Measurements from ENCODE around the gene MISFA.

The MISFA gene

GRCh38 chr11:18594999-18595749 is 4.4 kb upstream of the MISFA start:
- no peak for ATAC-seq
- TF ChIP-seq ISL1 (CRISPR knock-in tag; IDR thresholded peaks at IDR 0.05) (no peak), BACH2 (CRISPR knock-in tag; IDR thresholded peaks at IDR 0.05; ENCODE audit: borderline replicate concordance) (no peak), ESRRG (CRISPR knock-in tag; IDR thresholded peaks at IDR 0.05) (no peak), SNAI2 (CRISPR knock-in tag; IDR thresholded peaks at IDR 0.05) (no peak), ZNF70 (CRISPR knock-in tag; IDR thresholded peaks at IDR 0.05) (no peak), GLIS3 (CRISPR knock-in tag; IDR thresholded peaks at IDR 0.05) (no peak), ZNF565 (CRISPR knock-in tag; conservative IDR thresholded peaks at IDR 0.05; ENCODE audit: low read depth) (no peak), ZNF8 (CRISPR knock-in tag; IDR thresholded peaks at IDR 0.05) (no peak), TSHZ2 (CRISPR knock-in tag; IDR thresholded peaks at IDR 0.05) (no peak), CREB5 (CRISPR knock-in tag; IDR thresholded peaks at IDR 0.05; ENCODE audit: low read depth) (no peak), PATZ1 (CRISPR knock-in tag; IDR thresholded peaks at IDR 0.05; ENCODE audit: borderline replicate concordance) (no peak), CSRNP3 (CRISPR knock-in tag; IDR thresholded peaks at IDR 0.05) (no peak), PPARA (CRISPR knock-in tag; IDR thresholded peaks at IDR 0.05; ENCODE audit: borderline replicate concordance) (no peak), ZFP30 (CRISPR knock-in tag; IDR thresholded peaks at IDR 0.05) (no peak), ARNTL (CRISPR knock-in tag; IDR thresholded peaks at IDR 0.05; ENCODE audit: borderline replicate concordance, low read depth) (no peak), TOX (CRISPR knock-in tag; IDR thresholded peaks at IDR 0.05; ENCODE audit: borderline replicate concordance) (no peak), TCF4 (CRISPR knock-in tag; IDR thresholded peaks at IDR 0.05; ENCODE audit: borderline replicate concordance) (no peak), OSR1 (CRISPR knock-in tag; IDR thresholded peaks at IDR 0.05) (no peak), ZFP3 (CRISPR knock-in tag; IDR thresholded peaks at IDR 0.05) (no peak), RARB (CRISPR knock-in tag; IDR thresholded peaks at IDR 0.05) (no peak)

GRCh38 chr11:18600915-18601569 is 1.5 kb downstream of the MISFA start:
- ATAC-seq = no peak
- TF ChIP-seq PPARA (CRISPR knock-in tag; IDR thresholded peaks at IDR 0.05; ENCODE audit: borderline replicate concordance) = no peak
- no peak for TF ChIP-seq ZFP3 (CRISPR knock-in tag; IDR thresholded peaks at IDR 0.05)
- TF ChIP-seq ISL1 (CRISPR knock-in tag; IDR thresholded peaks at IDR 0.05) = no peak
- no peak for TF ChIP-seq ARNTL (CRISPR knock-in tag; IDR thresholded peaks at IDR 0.05; ENCODE audit: borderline replicate concordance, low read depth)
- no peak for TF ChIP-seq ZC3H10 (CRISPR knock-in tag; IDR thresholded peaks at IDR 0.05)
- no peak for TF ChIP-seq OSR1 (CRISPR knock-in tag; IDR thresholded peaks at IDR 0.05)
- no peak for TF ChIP-seq GLIS3 (CRISPR knock-in tag; IDR thresholded peaks at IDR 0.05)
- no peak for TF ChIP-seq RARB (CRISPR knock-in tag; IDR thresholded peaks at IDR 0.05)
- TF ChIP-seq CREB5 (CRISPR knock-in tag; IDR thresholded peaks at IDR 0.05; ENCODE audit: low read depth) = no peak
- TF ChIP-seq TSHZ2 (CRISPR knock-in tag; IDR thresholded peaks at IDR 0.05) = no peak
